GM13977 (cell line): ENCODE data around the gene PNMA1.

Source experiments
- DNase-seq: peaks from one replicate; pipeline ENCODE4 v3.0.0; 2012; ENCODE audit warnings: low spot score
- in situ Hi-C: fragments of 300-500 bp; cut with MboI; formaldehyde crosslinking; loops from one replicate; pipeline ENCODE4 v1.12.0; 2022; ENCODE audit warnings: low sequenced_read_pairs, low pct_unique_long_range_greater_than_20kb, mixed read lengths, inconsistent platforms; ENCODE audit not compliant: unreplicated experiment
- TF ChIP-seq, protein P1 (sequence below): IDR thresholded peaks from 2 replicates; pipeline ENCODE4 v1.5.1; 2012; ENCODE audit warnings: mild to moderate bottlenecking, control low read depth; ENCODE audit not compliant: insufficient read depth; ENCODE audit errors: extremely low read depth, missing control alignments

PNMA1 gene

DNA sequence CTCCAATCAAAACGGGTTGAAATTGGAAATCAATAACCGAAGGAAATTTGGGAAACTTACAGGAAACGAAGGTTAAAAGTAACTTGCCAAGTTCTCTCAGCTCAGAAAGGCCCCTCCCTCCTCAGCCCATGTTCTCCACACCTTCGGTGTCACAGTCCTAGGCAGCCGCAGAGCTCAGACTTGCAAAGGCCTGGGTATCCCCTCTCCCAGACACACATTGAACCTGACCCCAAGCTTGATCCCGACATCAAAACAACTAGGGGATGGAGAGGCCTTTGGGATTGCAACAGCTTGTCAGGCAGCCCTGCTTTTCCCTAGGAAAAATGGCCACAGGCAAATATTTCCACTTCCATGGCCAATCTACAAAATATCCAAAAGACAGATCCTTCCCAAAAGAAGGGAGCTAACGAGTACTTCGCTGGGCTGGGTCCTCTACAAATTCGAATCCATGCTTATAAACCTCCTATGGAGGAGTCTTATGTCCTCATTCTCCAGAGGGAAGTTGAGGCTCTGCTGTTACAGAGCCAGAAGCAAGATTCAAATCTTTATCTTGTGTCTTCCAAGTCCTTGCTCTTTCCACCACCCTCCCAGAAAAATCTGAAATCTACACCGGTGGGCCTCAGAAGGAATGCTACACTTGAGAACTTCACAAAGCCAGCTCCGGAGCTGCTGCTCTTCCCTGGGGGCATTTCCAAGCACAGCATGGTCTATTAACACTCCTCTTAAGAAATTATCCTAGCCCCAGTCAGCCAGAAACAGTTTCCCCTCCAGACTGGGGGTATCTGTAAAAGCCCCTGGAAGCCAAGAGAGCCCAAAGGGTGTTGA, 35.7 kb upstream of the PNMA1 start:
- TF ChIP-seq, protein P1, sequence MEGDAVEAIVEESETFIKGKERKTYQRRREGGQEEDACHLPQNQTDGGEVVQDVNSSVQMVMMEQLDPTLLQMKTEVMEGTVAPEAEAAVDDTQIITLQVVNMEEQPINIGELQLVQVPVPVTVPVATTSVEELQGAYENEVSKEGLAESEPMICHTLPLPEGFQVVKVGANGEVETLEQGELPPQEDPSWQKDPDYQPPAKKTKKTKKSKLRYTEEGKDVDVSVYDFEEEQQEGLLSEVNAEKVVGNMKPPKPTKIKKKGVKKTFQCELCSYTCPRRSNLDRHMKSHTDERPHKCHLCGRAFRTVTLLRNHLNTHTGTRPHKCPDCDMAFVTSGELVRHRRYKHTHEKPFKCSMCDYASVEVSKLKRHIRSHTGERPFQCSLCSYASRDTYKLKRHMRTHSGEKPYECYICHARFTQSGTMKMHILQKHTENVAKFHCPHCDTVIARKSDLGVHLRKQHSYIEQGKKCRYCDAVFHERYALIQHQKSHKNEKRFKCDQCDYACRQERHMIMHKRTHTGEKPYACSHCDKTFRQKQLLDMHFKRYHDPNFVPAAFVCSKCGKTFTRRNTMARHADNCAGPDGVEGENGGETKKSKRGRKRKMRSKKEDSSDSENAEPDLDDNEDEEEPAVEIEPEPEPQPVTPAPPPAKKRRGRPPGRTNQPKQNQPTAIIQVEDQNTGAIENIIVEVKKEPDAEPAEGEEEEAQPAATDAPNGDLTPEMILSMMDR = no peak
- DNase-seq = no peak

DNA sequence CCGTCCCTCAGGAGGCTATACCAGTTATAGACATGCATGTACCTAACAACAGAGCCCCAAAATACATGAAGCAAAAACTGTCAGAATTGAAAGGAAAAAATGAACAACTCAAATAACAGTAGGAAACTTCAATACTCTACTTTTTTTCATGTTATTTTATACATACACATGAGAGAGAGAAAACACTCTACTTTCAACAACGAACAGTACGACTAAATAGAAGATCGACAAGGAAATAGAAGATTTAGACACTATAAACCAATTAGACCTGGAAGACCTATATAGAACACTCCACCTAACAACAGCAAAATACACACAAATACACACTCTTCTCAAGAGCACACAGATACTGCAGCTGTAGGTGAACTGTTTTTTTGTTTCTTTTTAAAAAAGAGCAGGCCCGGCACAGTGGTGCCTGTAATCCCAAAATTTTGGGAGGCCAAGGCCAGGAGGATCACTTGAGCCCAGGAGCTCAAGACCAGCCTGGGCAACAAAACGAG, 34.7 kb upstream of the PNMA1 start:
- TF ChIP-seq, protein P1 = no peak
- in situ Hi-C loops = no loop called here
- no peak for DNase-seq

More for the DNA sequence above, 35.7 kb upstream of the PNMA1 start:
- in situ Hi-C loops = no loop called here

DNA sequence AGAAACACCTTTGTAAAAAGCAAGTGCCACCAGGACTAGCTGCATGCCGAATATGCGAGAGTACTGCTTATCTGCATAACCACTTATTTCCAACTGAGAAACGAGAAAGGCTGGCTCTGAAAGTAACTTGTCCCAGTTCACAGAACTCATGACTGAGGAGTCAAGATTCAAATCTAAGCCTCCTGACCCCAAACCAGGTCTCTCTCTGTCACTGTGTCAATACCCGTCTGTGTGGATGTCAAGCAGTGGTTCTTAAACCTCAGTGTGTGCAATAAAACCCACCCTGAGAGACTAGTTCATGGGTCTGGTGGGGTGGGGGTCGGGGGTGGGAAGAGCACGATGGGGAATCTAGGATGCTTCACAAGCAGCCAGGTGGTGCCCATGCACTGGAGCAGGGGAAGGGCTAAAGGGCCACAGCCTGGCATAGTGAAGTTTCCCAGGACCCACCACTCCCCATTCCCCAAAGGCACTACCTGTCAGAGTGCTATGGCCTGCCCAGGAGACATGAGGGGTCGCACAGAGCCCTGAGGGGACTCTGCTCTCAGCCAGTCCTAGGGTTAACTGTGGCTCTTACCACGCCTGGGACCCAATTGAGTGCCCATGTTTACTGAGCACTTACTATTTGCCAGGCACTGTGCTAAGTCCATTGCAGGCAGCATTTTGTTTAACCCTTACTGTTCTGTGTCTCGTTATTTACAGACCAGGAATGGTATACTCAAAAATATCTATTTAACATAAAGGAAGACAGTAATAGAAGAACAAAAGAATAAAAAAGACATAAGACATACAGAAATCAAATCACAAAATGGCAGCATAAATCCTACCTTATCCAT, 33.4 kb upstream of the PNMA1 start:
- DNase-seq = no peak
- in situ Hi-C loops = no loop called here
- TF ChIP-seq, protein P1 = no peak

DNA sequence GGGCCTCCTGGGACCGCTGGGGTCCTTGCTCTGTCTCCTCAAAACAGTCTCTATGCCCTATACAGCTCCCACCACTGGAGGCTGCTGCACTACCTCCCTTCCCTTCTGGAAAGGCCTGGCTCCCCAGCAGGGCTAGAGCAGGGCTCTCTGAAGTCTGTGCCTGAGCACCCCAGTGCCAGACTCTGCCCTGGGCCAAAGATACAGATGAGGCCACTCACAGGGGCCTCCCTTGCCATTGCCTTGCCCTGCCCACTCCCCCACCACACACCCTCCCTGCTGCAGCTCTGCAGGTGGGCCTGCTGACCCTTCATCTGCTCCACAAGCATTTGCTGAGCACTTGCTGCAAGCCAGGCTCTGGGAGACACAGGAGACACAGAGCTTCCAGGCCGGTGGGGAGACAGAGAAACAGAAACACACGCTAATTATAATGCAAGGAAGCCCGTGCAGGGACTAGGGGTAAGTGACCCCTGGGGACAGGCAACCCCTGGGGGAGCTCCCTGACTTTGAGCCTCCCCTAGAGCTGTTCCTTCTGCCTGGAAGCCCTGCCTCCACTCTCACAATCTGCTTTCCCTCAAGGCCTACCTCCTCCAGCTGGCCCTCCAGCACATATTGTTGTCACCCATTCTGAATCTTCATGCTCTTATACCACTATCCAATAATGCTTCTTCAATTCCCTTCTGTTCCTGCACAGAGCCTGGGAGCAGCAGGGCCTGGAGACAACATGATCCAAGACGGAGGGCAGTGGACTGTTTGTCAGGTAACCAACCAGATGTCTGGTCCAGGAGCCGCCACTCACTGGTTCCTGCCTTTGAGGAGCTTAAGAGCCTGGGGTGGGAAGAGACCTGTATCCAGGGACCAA, 32.6 kb upstream of the PNMA1 start:
- in situ Hi-C loops = no loop called here
- no peak for DNase-seq

DNA sequence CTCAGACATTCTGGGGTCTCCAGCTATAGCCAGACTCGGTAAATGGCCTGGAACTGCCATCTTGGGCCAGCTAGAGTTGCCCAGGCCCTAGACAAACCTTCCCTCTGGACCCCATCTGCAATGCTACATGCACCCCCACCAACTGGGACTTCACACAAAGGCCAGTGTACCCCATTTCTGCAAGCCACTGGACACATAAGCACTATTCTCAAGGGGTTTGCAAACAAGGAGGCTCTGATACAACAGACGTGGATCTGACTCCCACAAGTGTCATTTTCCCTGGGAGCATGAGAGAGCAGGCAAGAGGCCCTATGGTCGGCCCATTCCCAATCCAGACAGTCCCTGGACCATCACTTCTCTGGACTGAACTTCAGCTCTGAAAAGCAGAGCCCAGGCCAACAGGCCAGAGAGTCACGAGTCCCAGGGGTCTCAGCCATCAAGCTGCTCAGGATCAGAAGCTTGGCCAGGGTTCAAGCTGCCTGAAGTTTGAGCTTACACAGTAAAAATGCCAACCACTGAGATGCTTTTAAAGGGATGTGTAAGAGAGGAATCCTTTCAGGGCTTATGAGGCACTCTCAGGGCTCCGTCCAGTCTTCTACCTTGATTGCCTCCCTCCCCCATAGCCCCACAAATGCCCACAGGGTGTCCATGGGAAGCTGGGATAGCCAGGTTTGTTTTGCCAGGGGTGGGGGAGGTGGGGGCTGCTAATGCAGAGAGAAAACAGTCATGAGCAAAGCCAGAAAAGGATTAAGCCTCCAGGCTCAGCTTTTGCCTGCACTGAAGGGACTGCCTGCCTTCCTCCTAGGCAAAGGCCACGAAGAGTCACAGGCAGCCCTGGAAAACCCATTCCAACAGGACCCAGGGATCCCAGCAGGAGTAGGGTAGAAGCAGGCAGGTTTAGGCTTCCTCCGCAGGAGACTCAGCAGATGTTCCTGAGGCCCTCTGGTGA, 31.7 kb upstream of the PNMA1 start:
- in situ Hi-C loops = no loop called here

More for the DNA sequence above, 32.6 kb upstream of the PNMA1 start:
- TF ChIP-seq, protein P1 = peak; percentile 18

More for the DNA sequence above, 31.7 kb upstream of the PNMA1 start:
- DNase-seq = no peak
- TF ChIP-seq, protein P1 = no peak
